HepG2 (cell line): ENCODE measurements around the gene FUOM. TPM values are rescaled to one million over a fixed set of nuclear protein-coding genes. Genes with fewer than 3 reads are reported as not detected.

Source experiments
- ATAC-seq: fragments of 200-7000 bp; cut with Tn5 transposase; 3 replicates; pipeline ENCODE4 v1.9.1; 2020; ENCODE audit warnings: mild to moderate bottlenecking, moderate library complexity
- BruUV-seq: library from RNA; stranded (reverse); fragments of 400-500 nt; replicated peaks from 2 replicates; lab custom pipeline; 2021; lab: Mats Ljungman, UMichigan
- CTCF ChIA-PET: fragments of 300-600 bp; formaldehyde crosslinking; extraction: SDS; loops from one replicate; lab custom pipeline; 2021; ENCODE audit warnings: low total read pairs, inconsistent platforms, low intra/inter-chr PET ratio; lab: Yijun Ruan, JAX
- POLR2A ChIA-PET: fragments of 350-600 bp; sonication (Branson Sonifier 250); formaldehyde crosslinking; loops from one replicate; lab custom pipeline; 2020; ENCODE audit warnings: antibody characterized with exemption, inconsistent platforms; lab: Yijun Ruan, JAX
- DNase-seq: peaks from one replicate; pipeline ENCODE4 v3.0.0-alpha.2; 2015; ENCODE audit warnings: low spot score
- FAIRE-seq: peaks from 3 replicates; lab custom pipeline; 2011; peaks lifted over from hg19 to GRCh38; lab: Jason Lieb, UNC
- H2AFZ ChIP-seq: one replicate; pipeline ENCODE4 v1.6.1; 2011; ENCODE audit warnings: low read length, inconsistent platforms
- H3K27ac ChIP-seq: fragments of 300-600 bp; 3 replicates; pipeline ENCODE4 v1.8.0; 2011; ENCODE audit warnings: mixed run types, mild to moderate bottlenecking, mixed read lengths, low read length, inconsistent platforms; ENCODE audit not compliant: insufficient read depth; ENCODE audit errors: extremely low read length
- H3K27me3 ChIP-seq, 2 experiments: fragments of 200-600 bp in 1 of 2; 2 replicates in 1 of 2; 3 replicates in 1 of 2; pipeline versions ENCODE4 v1.6.0 to v1.8.0; 2011; ENCODE audit warnings: low read length in 2 of 2, mild to moderate bottlenecking in 2 of 2, moderate library complexity in 2 of 2, inconsistent platforms in 1 of 2; ENCODE audit not compliant: insufficient read depth in 2 of 2, control insufficient read depth in 1 of 2
- H3K36me3 ChIP-seq, 2 experiments: fragments of 200-600 bp in 1 of 2; replicated peaks in 1 of 2; 2 replicates in 1 of 2; 3 replicates in 1 of 2; pipeline versions ENCODE4 v1.5.1 to v1.8.0; 2011; ENCODE audit warnings: low read length in 2 of 2, inconsistent platforms in 1 of 2; ENCODE audit not compliant: insufficient read depth in 2 of 2, control insufficient read depth in 1 of 2
- H3K4me1 ChIP-seq: 2 replicates; pipeline ENCODE4 v1.5.1; 2012; ENCODE audit warnings: low read length, inconsistent platforms; ENCODE audit not compliant: insufficient read depth
- H3K4me2 ChIP-seq: 2 replicates; pipeline ENCODE4 v1.6.0; 2011; ENCODE audit warnings: low read depth, low read length, inconsistent platforms
- H3K4me3 ChIP-seq, 3 experiments: fragments of 200-600 bp in 1 of 3; sonication (generic), shearing (Covaris generic) in 1 of 3; replicated peaks in 1 of 3; 2 replicates each; pipeline ENCODE4 v1.5.1; 2011 to 2016; ENCODE audit warnings: low read length in 3 of 3, inconsistent platforms in 2 of 3, low read depth in 2 of 3, mild to moderate bottlenecking in 2 of 3, control low read depth in 1 of 3, mixed read lengths in 1 of 3; ENCODE audit not compliant: insufficient read depth in 1 of 3
- H3K79me2 ChIP-seq: one replicate; pipeline ENCODE4 v1.6.1; 2011; ENCODE audit warnings: low read length, inconsistent platforms; ENCODE audit not compliant: insufficient read depth
- H3K9ac ChIP-seq: 2 replicates; pipeline ENCODE4 v1.6.0; 2011; ENCODE audit warnings: mild to moderate bottlenecking, low read depth, low read length, inconsistent platforms; ENCODE audit not compliant: insufficient read depth
- H3K9me3 ChIP-seq: 2 replicates; pipeline ENCODE4 v1.5.1; 2012; ENCODE audit warnings: mild to moderate bottlenecking, low read length
- H4K20me1 ChIP-seq: 2 replicates; pipeline ENCODE4 v1.6.0; 2011; ENCODE audit warnings: inconsistent platforms, mild to moderate bottlenecking, low read length, moderate library complexity; ENCODE audit not compliant: insufficient read depth
- CREM ChIP-seq, 2 experiments: sonication (generic) in 1 of 2; formaldehyde crosslinking in 1 of 2; IDR thresholded peaks; 2 replicates each; pipeline versions ENCODE4 v1.4.0 to v1.6.1; 2016 to 2020; ENCODE audit warnings: antibody characterized with exemption in 1 of 2, mild to moderate bottlenecking in 1 of 2, missing genetic modification reagents in 1 of 2
- HMG20A ChIP-seq: IDR thresholded peaks from 2 replicates; pipeline ENCODE4 v1.6.1; 2016; ENCODE audit warnings: borderline replicate concordance
- POLR2AphosphoS5 ChIP-seq: IDR thresholded peaks from 2 replicates; pipeline ENCODE4 v1.6.1; 2012; ENCODE audit warnings: low read depth, low read length
- RBFOX2 ChIP-seq: fragments of 200-400 bp; formaldehyde crosslinking; IDR thresholded peaks from 2 replicates; pipeline ENCODE4 v1.6.1; 2017; ENCODE audit warnings: low read depth, mild to moderate bottlenecking, low read length
- ZNF354B ChIP-seq: sonication (generic); formaldehyde crosslinking; IDR thresholded peaks from 2 replicates; pipeline ENCODE4 v1.8.0; 2022; ENCODE audit warnings: mild to moderate bottlenecking, missing genetic modification reagents
- ZSCAN31 ChIP-seq: sonication (generic); formaldehyde crosslinking; IDR thresholded peaks from 2 replicates; pipeline ENCODE4 v1.5.0; 2020; ENCODE audit warnings: low read depth, mild to moderate bottlenecking, missing genetic modification reagents
- WGBS: methylation state at CpG from one replicate; pipeline ENCODE4 v1.1.6; 2017; ENCODE audit warnings: low lambda C conversion rate; 5-methylcytosine and 5-hydroxymethylcytosine counted together
- in situ Hi-C: cut with HindIII; loops from 2 replicates; pipeline ENCODE4 v1.10.0; 2017; ENCODE audit warnings: low pct_unique_long_range_greater_than_20kb; ENCODE audit not compliant: extremely low pct_ligation_motif_present
- intact Hi-C: fragments of 100-400 bp; cut with micrococcal nuclease; formaldehyde crosslinking; loops from one replicate; pipeline ENCODE4 v1.10.0; 2022; ENCODE audit not compliant: unreplicated experiment
- polyA plus RNA-seq, 8 experiments: library from polyadenylated mRNA; depleted of rRNA in 3 of 8; stranded (reverse) in 7 of 8; unstranded in 1 of 8; fragments of >200 nt; fragmentation: Illumina TruSeq in 4 of 8; extraction: Trizol in 4 of 8; gene quantifications; 2 replicates each; pipeline versions ENCODE4 v1.2.1 to v1.2.3, GENCODE V29; 2011 to 2016; ENCODE audit warnings: low read depth in 4 of 8, missing spikeins in 1 of 8, mixed read lengths in 1 of 8; ENCODE audit not compliant: insufficient read depth in 1 of 8
- total RNA-seq, 5 experiments: library from RNA; depleted of rRNA; stranded (reverse); fragments of >200 nt; fragmentation: Illumina TruSeq; extraction: Trizol; gene quantifications; 2 replicates each; pipeline ENCODE4 v1.2.3, GENCODE V29; 2016; ENCODE audit warnings: low read depth in 1 of 5

The FUOM gene
- total and polyA plus RNA-seq, 2 of the 13 experiments (the other 11 are each of a cell fraction or from before 2014, with no cell fraction given), result 27.5 to 60.4 TPM

DNA sequence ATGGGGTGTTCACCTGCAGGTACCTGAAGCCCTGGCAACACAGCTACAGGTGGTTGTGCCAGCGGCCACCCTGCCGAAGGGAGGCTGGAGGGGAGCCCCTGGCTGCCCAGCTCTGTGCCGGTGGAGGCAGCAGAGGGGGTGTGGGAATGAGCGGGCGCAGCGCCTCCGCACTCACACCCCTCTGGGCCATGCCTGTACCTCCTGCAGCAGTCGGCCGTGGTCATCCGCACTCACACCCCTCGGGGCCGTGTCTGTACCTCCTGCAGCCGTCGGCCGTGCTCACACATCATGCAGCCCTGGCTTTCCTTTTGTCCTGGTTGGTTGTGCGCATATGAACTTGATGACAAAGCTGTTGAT is 47.4 kb downstream of the FUOM start:
- CTCF ChIA-PET, result no interaction called here
- in situ Hi-C loops, result no loop called here

DNA sequence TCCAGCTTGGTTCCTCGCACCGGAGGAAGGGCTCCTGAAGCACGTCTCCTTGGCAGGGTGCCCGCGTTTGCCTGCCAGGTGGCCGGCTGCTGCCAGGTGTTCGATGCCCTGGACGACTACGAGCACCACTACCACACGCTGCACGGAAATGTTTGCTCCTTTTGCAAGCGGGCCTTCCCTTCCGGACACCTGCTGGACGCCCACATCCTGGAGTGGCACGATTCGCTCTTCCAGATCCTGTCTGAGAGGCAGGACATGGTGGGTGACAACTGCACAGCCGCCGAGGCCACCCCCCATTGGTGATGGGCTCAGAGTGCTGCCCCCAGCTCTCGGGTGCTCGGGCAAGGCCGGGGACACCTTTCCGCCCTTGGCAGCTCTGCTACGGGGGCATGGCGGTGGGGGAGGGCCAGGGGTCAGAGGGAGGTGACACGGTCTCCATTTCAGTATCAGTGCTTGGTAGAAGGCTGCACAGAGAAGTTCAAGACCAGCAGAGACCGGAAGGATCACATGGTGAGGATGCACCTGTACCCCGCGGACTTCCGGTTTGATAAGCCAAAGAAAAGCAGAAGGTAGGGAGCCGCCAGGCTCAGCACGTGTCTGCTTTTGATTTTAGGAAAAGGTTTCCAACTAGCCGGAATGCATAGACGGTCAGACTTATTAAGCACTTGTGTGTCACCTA is 48.0 kb downstream of the FUOM start:
- H3K9me3 ChIP-seq, result no peaks in the 10 kb centered on the region
- peaks cover 9% of the 10 kb centered on the region for H4K20me1 ChIP-seq
- no peak overlapping the region for H2AFZ ChIP-seq
- no peak overlapping the region for H3K27ac ChIP-seq
- peaks cover 14 to 35% of the 10 kb centered on the region in 2 experiments; a peak in 4 of 5 replicates for H3K36me3 ChIP-seq
- CTCF ChIA-PET, result no interaction called here
- H3K4me1 ChIP-seq, result peaks cover 19% of the 10 kb centered on the region
- no peaks in the 10 kb centered on the region; a peak in 1 of 5 replicates for H3K27me3 ChIP-seq
- no TSS peak for BruUV-seq
- DNase-seq (no peak), FAIRE-seq (no peak), ATAC-seq (no peak)
- in situ Hi-C loops (no loop called here), intact Hi-C loops (no loop called here)
- POLR2A ChIA-PET, result interaction anchor here (0.8 kb wide), 1 partner anchor 14 kb away, joined by 3 read pairs; no protein-coding TSS in a partner anchor
- peak overlapping the region in 2 of 3 experiments; percentile 29 to 86; a peak in 3 of 6 replicates for H3K4me3 ChIP-seq
- peaks cover 24% of the 10 kb centered on the region for H3K79me2 ChIP-seq
- TF ChIP-seq ZNF354B (CRISPR knock-in tag), result no peak
- TF ChIP-seq, all 625 proteins: peak for 0
- H3K4me2 ChIP-seq, result peak overlapping the region; percentile 70
- 97% methylated on average over 22 of the region's 33 CpGs for WGBS
- peak overlapping the region; percentile 26; the same call in 1 of the 2 replicates for H3K9ac ChIP-seq

More for the DNA sequence above, 47.4 kb downstream of the FUOM start:
- intact Hi-C loops, result no loop called here
- DNase-seq, result no peak
- H4K20me1 ChIP-seq, result peaks cover 9% of the 10 kb centered on the region
- TF ChIP-seq POLR2AphosphoS5 (no peak), RBFOX2 (peak; percentile 16; the same call in 1 of the 2 replicates), CREM (IDR thresholded peaks at IDR 0.05) (no peak), CREM (CRISPR knock-in tag; IDR thresholded peaks at IDR 0.05) (no peak), ZSCAN31 (no peak), HMG20A (CRISPR knock-in tag) (no peak)
- TF ChIP-seq, all 625 proteins: peak for 1
- FAIRE-seq (no peak), ATAC-seq (no peak)
- Histone ChIP-seq H3K79me2 (peaks cover 24% of the 10 kb centered on the region), H3K4me3 (no peak overlapping the region), H3K27me3 (no peaks in the 10 kb centered on the region; a peak in 1 of 5 replicates), H3K9ac (no peak overlapping the region), H3K9me3 (no peaks in the 10 kb centered on the region), H3K4me2 (no peak overlapping the region), H2AFZ (no peak overlapping the region), H3K4me1 (peaks cover 19% of the 10 kb centered on the region), H3K27ac (no peak overlapping the region), H3K36me3 (peaks cover 14 to 35% of the 10 kb centered on the region in 2 experiments; a peak in 4 of 5 replicates)
- POLR2A ChIA-PET, result interaction anchor here (0.8 kb wide), 1 partner anchor 14 kb away, joined by 3 read pairs; no protein-coding TSS in a partner anchor
- BruUV-seq, result TSS peak; percentile 44
- WGBS, result 98% methylated on average over 15 of the region's 16 CpGs
